GOT3 (cell line): Measurements from ENCODE around the gene EXOC2.
"Not testable (repeated sequence)": the region's sequence is repeated elsewhere in the genome, so short reads cannot be mapped to it uniquely, and the experiment has no call there.

Source experiments
- DNase-seq: peaks from one replicate; lab custom pipeline; 2025; ENCODE audit warnings: mixed read lengths; lab: John Stamatoyannopoulos, UW

The EXOC2 gene

DNA sequence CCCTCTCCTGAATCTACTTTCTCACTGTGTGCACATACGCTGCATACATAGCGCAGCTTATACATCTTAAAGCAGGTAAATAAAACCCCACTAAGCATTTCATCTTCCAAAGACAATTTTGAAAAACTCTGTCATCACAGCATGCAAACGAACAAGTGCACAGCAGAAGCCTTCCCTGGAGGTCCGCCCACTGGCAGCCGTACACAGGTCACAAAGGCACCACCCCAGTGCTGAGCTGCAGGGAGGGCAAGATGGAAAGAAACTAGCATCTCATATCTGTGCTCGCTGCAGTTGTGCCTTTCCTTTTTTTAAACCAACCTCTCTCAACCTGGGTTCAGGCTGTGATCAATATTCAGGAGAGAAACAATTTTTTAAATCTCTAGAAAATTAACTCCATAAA lies 109.3 kb downstream of the EXOC2 start:
- no peak for DNase-seq

DNA sequence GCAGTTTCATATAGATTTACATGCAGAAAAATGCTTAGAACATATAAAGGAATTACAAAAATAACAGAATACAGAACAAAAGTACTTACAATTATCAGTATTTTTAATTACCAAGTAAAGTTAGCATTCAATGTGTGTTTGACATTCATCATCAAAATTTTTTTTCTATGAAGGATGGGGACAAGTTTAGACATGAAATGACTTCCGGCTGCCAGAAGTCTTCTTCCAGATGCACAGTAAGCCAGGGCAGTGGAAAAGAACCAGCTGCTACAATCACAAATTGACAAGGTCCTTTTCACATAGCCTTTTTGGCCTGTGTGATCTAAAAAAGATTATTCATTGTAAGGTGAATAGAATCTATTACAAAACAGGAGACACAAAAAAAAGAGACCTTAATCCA lies 109.8 kb downstream of the EXOC2 start:
- DNase-seq: no peak

DNA sequence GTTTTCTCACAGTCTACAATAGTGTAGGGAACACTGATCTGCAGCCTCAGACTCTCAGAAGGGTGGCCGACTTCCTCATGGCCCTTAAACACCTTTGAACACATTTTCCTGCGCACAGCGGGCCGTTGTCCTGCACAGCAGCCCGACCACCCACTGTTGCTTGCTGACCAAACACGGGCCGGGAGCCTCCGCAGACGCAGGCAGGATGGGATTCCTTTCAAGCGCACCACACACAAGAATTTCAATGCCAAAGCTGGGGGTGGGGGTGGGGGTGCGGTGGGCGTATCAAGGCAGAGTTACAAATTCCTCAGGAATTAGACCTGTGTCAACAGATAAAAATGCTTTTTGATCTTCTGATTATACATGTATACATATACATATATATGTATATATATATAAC lies 110.6 kb downstream of the EXOC2 start:
- DNase-seq: no peak

DNA sequence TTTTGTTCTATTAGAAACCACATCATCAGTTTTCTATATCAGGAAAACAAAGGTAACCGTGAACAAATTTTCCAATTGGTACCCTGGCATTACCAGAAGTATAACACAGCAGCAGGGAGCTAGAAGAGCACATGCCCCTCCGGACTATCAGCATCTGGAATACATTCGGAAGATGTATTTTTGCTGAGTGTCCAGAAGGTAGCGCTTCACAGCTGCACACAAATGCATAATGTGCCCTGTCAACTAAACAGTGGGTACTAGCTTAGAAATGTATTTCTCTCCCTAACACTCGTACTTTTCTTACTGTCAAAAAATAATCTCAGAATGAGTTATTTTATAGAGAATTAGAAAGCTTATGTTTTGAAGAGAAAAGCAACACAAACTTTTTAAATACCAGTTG lies 113.6 kb downstream of the EXOC2 start:
- no peak for DNase-seq

DNA sequence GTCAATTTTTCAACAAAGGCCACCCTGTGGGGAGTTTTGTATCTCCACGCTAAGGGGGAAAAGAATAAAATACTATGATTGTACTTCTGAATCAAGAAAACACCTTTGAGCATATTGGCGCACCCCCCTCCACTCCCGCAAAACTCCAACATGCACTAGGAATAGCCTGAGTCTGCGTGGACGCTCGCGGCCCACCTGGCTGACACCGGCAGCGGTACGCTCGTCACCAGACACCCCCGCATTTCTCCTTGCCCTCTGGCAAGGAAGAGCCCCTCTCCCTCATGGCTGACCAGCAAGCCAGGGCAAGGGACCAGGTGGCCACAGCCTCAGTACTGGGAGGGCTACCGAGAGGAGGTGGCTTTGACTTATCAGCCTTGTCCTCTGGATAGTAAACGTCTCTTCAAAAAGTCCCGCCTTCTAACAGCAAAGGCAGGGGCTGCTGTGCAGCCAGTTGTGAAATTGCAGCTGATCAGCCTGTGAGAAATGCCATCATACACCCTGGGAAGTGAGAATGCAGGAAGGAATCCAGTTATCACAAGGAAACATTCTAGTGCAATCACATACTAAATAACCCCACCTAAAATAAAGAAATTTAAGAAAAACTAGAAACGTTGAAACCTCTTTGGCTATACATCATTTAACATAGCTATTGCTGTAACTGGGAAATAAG lies 120.2 kb downstream of the EXOC2 start:
- DNase-seq: no peak

DNA sequence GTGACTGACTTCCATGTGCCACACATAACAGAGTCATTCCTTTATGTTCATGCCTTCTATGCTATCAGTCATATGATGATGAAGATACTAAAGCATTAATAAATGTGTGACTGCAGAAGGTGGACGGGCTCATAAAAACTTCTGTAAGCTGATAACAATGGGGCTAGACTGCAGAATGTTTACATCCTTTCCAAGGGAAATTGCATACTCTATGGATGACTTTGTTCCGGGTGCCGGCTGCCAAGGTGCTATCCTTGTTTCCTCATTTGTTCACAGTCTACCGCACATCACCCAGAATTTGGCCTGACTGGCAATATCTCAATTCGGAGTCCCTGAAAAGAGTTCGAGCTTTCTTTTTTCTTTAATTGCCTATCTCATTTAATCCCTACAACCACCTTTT lies 121.0 kb downstream of the EXOC2 start:
- no peak for DNase-seq

DNA sequence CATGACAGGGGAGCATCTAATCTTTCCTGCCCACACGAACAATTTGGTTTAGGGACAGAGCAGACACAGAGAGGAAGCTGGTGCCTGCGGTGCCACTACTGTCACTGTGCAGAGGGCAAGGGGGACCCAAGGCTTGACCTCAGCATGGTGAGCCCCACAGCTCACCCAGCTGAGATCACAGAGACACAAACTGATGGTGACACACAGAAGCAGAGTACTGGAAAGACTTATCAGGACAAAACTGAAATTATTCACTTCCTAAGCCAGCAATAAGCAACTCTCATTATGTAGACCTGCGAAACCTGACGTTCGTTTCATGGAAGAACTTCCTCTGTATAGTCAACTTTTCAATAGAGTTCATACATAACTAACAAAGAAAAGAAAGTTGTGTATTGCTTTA lies 122.1 kb downstream of the EXOC2 start:
- DNase-seq: no peak

DNA sequence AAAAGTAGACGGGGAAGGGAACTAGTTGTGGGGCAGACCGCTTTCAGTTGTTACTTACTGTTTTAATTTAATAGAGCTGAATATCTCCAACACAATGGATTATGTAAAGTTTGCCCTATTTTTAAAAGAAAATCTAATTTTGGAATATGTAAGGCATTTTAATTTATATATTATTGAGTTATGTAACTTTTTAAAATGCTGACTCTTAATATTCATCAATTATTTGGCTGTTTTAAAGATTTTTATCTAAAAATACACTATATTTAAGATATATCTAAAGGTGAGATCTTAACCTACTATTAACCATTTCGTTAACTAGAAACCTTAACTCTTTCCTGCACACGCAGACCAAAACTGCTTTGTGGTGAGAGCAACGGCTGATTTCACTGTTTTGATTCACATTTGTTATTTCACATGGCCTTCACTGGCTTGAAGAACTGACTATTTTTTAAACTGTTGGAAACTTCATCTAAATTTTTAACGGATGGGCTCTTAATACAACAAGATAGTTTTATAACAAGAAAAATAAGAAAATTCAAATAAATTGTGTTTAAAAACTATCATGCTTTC lies 123.9 kb downstream of the EXOC2 start:
- DNase-seq: no peak

DNA sequence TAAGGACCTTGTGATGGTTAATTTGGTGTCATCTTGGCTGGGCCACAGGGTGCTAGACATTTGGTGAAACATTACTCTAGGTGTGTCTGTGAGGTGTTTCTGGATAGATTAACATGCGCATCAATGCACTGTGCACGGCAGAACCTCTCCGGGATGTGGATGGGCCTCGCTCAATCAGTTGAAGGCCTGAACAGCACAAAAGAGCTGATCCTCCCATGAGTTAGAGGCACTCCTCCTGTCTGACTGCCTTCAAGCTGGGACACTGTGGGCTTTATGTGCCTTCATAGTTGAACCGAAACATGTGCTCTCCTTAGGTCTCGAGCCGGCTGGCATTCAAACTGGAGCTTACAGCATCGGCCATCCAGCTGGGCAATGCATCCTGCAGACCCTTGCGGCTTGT lies 124.9 kb downstream of the EXOC2 start:
- DNase-seq: no peak

DNA sequence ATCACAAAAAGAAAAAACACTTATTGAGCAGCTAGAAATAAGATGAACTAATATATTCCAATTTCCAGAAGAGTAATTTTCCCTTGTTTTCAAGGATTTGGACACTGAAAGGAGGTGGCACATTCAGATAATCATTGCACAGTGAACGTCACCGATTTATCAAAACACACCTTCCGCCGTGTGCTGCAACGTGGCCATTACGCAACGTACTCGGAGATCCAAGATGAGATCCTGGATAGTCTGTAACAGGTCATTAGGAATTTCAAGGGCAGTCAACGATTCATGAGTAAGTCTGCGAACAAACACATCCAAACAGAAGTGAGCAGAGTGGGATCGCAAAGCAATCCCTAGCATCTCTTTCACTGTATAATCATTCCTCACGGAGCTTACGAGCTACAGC lies 129.1 kb downstream of the EXOC2 start:
- DNase-seq: no peak

DNA sequence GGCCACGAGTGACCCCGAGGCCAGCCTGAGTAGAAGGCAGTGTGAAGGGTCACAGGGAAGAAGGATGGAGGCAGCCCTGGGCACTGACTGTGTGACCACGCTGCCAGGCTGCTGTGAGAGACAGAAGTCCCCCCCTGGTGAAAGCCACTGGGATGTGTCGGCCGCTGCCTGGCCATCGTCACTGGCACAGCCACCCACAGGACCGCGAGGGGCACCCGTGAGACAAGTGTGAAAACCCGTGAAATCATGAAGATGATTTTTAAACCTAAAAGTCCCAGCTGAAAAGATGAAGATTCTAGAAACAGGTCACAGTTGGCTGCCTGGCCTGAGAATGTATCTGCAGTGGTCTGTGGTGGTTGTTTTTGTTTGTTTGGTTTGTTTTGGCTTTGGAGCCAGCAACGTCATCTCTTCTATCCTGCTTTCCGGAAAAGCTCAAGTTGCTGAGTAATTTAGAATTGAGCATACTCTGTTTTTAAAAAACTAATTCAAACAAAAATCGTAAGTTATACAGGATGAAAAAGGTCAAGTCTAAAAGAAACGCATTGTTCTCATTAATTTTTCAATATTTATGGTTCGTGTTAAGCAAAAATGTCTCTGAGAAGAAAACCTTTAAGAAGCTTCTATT lies 130.8 kb downstream of the EXOC2 start:
- DNase-seq: no peak

DNA sequence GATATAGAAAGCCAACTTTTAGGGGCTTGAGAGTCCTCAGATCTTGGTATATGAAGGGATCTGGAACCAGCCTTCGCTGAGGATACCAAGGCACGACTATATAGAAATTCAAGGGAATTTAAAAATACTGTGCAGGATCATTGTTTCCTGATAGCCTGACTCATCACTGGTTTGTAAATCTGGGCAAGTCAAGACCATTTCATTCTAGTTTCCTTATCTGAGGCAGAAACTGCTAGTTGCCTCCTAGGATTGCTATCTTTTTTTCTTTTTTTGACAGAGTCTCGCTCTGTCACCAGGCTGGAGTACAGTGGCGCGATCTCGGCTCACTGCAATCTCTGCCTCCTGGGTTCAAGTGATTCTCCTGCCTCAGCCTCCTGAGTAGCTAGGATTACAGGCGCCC lies 131.6 kb downstream of the EXOC2 start:
- DNase-seq: not testable (repeated sequence)

DNA sequence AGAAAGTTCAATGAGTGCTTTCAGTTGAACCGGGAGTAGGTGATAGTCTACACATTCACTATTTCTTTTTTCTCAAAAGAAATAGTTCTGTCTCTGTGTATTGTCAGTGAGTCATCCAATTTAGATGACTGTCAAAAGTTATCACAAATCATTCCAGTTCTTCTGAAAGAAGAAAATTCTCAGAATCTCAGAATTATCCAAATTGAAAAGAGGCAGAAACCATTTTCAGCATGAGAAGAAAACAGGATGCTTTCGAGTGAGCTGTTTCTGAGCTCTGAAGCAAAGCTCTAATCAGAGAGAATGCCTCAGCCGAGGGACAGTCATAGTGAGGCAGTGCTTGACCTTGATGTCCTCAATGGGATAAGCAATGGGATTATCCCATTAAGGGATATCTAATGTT lies 134.0 kb downstream of the EXOC2 start:
- DNase-seq: no peak

DNA sequence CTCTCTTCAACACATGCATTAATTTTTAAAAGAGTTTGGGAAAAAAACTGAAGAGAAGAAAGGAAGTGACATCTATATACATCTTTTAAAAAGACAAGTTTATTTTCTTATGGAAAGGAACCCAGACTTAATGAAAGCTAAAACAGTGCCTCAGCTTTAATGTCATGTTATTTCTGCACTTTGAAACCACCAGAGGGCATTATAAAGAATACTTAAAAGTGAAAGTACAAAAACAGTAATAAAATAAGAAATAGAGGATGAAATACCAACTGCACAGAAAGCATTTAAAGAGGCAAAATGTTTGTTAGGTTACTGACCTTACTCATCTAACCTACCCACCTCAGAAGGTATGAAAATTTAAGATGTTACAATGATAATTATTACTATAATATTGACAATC lies 134.8 kb downstream of the EXOC2 start:
- DNase-seq: no peak

DNA sequence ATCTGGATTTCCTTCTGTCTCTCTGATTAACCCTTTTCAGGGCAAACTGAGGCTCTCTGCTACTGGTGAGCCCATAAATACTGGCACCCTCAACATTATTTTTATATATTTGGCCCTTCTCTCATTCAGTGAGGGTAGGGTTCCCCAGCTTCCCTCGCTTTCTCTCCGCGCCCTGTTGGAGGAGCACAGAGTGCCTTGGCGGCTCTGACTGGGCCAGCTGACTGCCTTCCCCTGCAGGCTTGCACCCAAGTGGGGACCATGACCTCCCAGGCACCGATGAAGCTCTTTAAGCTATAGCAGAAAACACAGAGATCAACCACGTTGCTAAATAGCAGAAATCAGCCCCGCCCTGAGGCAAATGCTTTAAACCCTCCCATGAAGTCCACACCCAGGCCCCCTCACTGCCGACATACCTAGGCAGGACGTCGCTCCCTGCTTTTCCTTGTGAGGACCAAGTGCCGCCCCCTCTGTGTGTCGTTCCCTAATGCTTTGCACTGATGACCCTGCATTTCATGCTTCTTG lies 141.0 kb downstream of the EXOC2 start:
- DNase-seq: no peak

DNA sequence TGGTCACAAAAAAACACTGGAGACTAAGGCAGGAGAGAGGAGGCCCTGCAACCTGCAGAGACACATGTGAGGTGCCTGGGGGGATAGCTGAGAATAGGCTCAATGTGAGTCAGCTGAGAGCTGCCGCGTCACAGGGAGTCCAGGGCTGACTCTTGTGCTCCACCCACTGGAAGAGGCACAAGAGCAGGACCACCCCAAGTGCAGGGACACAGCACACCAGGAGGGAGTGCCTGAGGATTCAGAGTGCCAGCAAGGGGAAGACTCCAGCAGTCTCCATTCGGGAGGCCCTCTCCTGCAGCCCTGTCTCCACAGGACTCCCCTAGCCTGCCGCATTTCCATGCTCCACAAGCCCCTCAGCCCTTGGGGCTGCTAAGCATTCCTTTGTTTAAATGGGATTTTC lies 141.5 kb downstream of the EXOC2 start:
- DNase-seq: no peak

DNA sequence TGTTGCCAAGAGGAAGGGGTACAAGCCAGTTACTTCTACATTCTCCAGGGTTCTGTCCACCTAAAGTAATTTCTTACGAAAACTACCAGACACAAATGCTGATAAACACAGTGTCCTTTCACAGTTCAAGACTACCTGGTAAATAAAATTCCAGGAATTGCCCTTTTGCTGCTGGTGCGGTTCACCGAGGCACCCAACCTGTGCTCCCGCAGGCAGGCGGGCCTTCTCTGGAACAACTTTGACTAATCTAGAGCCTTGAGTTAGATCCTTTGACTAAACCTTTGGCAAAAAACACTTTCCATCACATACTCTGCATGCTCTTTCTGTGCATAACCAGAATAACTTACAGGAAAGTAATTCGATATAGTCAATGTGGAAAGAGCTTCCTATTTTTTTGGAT lies 143.0 kb downstream of the EXOC2 start:
- no peak for DNase-seq

DNA sequence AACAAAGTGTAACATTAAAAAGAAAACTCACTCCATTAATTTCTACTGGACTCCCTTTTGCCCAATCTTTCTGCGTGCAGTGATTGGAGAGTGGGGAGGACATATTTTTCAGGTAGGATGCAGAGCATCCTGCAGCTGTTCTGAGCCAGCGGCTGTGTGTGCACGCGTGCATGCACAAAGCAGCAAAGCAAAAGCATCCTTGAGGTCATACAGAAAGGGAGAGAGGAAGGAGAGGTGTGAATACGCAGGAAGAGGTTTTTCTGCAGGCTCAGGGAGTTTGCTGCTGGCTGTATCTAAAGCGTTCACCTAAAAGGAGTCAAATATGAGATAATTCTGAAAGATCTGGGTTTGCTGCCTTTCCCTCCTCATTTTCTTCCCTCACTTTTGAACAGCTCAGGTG lies 144.4 kb downstream of the EXOC2 start:
- no peak for DNase-seq

DNA sequence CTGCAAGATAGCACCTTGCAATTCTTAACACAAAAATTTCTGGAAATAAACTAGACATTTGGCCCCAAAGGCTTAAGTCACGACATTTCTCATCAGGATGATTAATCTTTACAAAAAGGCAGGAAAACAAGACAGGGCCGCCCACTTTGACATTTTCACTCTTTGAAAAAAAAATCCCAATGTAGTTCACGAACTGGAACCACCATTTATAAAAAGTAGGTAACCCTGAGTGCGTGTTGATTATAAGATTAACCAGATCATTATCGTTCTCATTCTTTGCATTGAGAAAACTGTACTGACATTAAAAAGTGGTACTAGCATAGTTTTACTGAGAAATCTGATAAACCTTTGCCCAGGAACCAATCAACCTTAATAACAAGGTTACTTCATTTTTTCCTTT lies 144.8 kb downstream of the EXOC2 start:
- no peak for DNase-seq

DNA sequence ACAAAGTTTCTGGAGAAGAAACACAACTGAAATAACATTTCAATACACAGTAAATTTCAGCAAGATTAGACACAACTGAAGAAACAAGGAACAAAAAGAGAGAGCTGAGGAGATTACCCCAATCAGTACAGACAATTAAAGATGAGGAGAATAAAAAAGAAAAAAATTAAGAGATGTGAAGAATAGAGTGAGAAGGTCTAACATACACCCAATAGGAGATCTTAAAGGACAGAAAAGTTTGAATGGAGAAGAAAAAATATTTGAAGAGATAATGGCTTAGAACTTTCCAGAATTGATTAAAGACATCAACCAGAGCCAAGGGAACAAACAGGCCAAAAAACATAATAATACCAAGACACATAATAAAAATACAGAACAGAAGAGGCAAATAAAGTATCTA lies 152.4 kb downstream of the EXOC2 start:
- no peak for DNase-seq

DNA sequence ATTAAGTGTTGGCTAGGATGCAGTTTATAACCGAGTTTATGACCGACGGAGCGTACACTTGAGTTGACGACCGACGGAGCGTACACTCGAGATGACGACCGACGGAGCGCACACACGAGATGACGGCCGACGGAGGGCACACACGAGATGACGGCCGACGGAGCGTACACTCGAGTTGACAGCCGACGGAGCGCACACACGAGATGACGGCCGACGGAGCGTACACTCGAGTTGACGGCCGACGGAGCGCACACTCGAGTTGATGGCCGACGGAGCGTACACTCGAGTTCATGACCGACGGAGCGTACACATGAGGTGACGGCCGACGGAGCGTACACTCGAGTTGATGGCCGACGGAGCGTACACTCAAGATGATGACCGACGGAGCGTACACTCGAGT lies 155.8 kb downstream of the EXOC2 start:
- DNase-seq: no peak

DNA sequence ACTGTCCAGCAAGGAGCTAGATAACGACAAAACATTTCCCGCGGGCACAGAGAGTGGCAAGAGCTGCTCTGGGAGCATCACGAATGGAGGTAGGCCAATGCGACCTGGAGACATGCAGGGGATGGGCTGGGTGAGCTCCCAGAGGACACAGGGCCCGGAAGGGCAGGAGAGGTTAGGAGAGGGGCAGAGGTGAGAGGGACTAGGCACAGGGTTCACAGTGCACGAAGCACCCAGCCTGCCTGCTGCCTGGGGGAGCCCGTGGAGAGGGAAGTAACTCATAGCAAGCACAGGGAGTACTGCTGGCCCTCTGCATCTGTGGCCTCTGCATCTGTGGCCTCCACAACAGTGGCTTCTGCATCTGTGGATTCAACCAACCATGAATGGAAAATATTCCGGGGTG lies 162.5 kb downstream of the EXOC2 start:
- DNase-seq: no peak

DNA sequence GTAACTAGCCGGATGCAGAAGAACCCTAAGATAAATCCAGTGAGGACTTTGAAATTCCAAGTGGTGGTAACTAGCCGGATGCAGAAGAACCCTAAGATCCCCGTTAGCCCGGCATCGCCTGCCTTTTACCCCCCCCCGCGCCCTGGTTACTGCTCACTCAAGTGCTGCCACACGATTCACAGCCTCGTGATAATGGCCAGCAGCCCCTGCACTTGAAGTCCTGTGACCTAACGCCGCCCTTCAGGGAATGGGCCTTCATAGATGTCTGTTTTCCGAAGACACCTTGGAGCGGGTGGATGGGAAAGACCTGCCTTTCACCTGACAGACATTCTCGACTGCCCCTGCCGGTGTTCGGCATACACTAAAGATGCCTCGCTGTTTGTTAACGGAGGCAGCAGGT lies 163.9 kb downstream of the EXOC2 start:
- no peak for DNase-seq
